Mesothelial cell of epicardium (in vitro differentiated cells): ENCODE results near the gene SAMD7. TPM values are rescaled to one million over a fixed set of nuclear protein-coding genes. Genes with fewer than 3 reads are reported as not detected.

Source experiments
- DNase-seq, 2 experiments: peaks; one replicate each; pipeline ENCODE4 v3.0.0; 2021; ENCODE audit warnings: low spot score in 2 of 2; ENCODE audit not compliant: unreplicated experiment in 2 of 2
- H3K27ac Mint-ChIP-seq: 2 replicates; pipeline ENCODE4 v1.8.0; 2021; ENCODE audit warnings: mixed read lengths
- H3K27me3 Mint-ChIP-seq: 2 replicates; pipeline ENCODE4 v1.8.0; 2021; ENCODE audit warnings: low read depth, mixed read lengths
- H3K36me3 Mint-ChIP-seq: 2 replicates; pipeline ENCODE4 v1.8.0; 2021; ENCODE audit warnings: mixed read lengths
- H3K4me1 Mint-ChIP-seq: 2 replicates; pipeline ENCODE4 v1.8.0; 2021; ENCODE audit warnings: mixed read lengths
- H3K4me3 Mint-ChIP-seq: 2 replicates; pipeline ENCODE4 v1.8.0; 2021; ENCODE audit warnings: mild to moderate bottlenecking, moderate library complexity, mixed read lengths
- H3K9me3 Mint-ChIP-seq: 2 replicates; pipeline ENCODE4 v1.8.0; 2021; ENCODE audit warnings: mixed read lengths
- total RNA-seq: library from RNA; stranded (reverse); gene quantifications from 3 replicates; pipeline ENCODE4 v1.2.1, GENCODE V29; 2021
- TF ChIP-seq, protein P1 (sequence below): fragments of 200-600 bp; sonication (generic); IDR thresholded peaks from one replicate; pipeline ENCODE4 v1.5.0; 2021; ENCODE audit warnings: antibody characterized with exemption; ENCODE audit not compliant: unreplicated experiment

Gene SAMD7, protein sequence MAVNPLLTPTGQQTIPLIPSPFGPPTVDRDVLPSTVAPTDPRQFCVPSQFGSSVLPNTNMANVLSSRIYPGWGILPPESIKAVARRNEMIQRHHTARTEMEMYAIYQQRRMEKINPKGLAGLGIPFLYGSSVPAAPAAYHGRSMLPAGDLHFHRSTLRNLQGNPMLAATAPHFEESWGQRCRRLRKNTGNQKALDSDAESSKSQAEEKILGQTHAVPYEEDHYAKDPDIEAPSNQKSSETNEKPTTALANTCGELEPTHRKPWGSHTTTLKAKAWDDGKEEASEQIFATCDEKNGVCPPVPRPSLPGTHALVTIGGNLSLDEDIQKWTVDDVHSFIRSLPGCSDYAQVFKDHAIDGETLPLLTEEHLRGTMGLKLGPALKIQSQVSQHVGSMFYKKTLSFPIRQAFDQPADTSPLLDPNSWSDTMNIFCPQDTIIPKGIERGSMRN
- total RNA-seq, result not detected in 3 replicates

DNA sequence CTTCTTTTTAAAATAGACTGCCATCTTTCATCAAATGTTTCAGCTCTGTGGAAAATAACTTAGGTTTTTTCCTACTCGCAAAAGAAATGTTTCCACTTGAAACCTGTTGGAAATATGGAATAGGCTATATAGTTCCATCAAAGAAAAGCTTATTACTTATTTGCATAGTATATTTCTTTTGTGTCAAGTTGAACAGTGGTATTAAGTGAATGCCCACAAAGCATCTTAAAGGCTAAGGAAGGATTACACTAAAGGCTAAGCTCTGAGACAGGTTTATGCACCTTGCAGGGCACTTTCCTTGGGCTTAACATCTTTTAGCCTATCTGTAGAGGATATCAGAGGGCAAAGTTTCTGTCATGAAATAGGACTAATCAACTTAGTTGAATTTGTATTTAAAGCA lies at the start of gene SAMD7:
TSS of gene SAMD7 (plus strand) at position 301 of the 400 bp plus-strand sequence. CDS start 7,927 bp downstream, outside the sequence.
- no peak for DNase-seq
- TF ChIP-seq, protein P1, sequence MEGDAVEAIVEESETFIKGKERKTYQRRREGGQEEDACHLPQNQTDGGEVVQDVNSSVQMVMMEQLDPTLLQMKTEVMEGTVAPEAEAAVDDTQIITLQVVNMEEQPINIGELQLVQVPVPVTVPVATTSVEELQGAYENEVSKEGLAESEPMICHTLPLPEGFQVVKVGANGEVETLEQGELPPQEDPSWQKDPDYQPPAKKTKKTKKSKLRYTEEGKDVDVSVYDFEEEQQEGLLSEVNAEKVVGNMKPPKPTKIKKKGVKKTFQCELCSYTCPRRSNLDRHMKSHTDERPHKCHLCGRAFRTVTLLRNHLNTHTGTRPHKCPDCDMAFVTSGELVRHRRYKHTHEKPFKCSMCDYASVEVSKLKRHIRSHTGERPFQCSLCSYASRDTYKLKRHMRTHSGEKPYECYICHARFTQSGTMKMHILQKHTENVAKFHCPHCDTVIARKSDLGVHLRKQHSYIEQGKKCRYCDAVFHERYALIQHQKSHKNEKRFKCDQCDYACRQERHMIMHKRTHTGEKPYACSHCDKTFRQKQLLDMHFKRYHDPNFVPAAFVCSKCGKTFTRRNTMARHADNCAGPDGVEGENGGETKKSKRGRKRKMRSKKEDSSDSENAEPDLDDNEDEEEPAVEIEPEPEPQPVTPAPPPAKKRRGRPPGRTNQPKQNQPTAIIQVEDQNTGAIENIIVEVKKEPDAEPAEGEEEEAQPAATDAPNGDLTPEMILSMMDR, result no peak
- H3K27me3 Mint-ChIP-seq, result peaks cover 5% of the 10 kb centered on the region

DNA sequence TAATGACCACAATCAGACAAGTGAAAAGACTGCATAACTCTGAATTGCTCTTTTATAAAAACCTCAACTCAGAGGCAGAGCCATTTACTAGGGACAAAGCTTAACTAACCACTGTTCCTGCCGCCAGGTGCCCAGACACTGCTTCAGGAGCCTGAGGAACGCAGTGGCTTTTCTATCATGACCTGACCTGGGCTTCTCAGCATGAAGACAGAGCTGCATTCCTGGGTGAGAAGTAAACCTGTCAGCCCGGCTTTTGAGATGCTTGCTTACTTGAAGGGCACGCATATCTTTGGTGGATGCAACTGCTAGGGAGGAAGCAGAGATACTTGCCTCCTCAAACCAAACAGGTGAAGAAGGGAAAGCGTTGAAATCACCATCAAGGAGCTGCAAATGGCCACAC lies 49.5 kb upstream of the SAMD7 start:
- Mint-ChIP-seq H3K9me3 (no peaks in the 10 kb centered on the region), H3K4me1 (peaks cover 6% of the 10 kb centered on the region), H3K4me3 (no peak overlapping the region), H3K27ac (no peak overlapping the region), H3K36me3 (no peaks in the 10 kb centered on the region), H3K27me3 (peaks cover 3% of the 10 kb centered on the region)
- TF ChIP-seq, protein P1, result no peak
- no peak for DNase-seq

More for the DNA sequence above, at the start of gene SAMD7:
- no peaks in the 10 kb centered on the region for H3K9me3 Mint-ChIP-seq
- H3K4me1 Mint-ChIP-seq, result no peaks in the 10 kb centered on the region
- H3K36me3 Mint-ChIP-seq, result no peaks in the 10 kb centered on the region
- no peak within 1 kb of the TSS for H3K27ac Mint-ChIP-seq
- H3K4me3 Mint-ChIP-seq, result no peak within 1 kb of the TSS

DNA sequence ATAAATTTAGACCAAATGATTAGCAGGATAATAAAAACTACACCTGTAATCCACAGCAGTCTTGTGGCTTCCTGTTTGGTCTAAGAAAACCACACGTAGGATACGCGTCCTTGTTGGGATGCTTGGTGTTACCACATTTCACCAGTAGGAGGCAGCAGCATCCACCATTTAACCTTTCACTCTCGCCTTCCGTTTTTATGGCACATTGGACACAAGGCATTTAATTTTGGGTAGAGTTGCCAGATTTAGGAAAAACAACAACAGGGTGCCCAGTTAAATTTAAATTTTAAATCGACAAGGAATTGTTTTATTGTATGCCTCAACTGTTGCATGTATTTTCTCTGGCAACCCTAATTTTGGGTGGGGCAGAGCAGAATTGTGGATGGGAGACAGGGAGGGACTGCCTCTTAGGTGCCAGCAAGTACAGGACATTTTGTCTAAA lies 47.9 kb upstream of the SAMD7 start:
- H3K9me3 Mint-ChIP-seq, result no peaks in the 10 kb centered on the region
- TF ChIP-seq, protein P1, result peak; percentile 85
- H3K4me3 Mint-ChIP-seq, result no peak overlapping the region
- H3K27ac Mint-ChIP-seq, result no peak overlapping the region
- no peaks in the 10 kb centered on the region for H3K36me3 Mint-ChIP-seq
- peaks cover 6% of the 10 kb centered on the region for H3K4me1 Mint-ChIP-seq
- no peaks in the 10 kb centered on the region for H3K27me3 Mint-ChIP-seq
- peak in 1 of 2 experiments; percentile 62 for DNase-seq

DNA sequence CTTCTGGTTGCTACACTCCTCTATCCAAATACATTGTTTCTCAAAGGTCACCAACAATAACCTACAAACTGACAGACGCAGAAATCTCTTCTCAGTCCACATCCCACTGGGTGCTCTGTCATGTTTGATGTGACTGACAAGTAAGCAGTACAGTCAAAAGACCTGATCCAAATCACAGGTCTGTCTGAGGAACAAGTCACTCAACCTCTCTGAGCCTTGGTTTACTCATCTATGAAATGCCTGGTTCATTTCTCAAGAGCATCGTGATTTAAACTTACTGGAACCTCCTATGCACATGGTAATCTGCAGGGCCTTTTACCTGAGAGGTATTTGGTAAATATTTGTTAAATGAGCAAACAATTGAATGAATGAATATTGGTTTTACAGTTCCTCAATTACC lies 47.1 kb upstream of the SAMD7 start:
- Mint-ChIP-seq H3K27me3 (no peaks in the 10 kb centered on the region), H3K36me3 (no peaks in the 10 kb centered on the region), H3K27ac (no peak overlapping the region), H3K4me3 (no peak overlapping the region), H3K9me3 (no peaks in the 10 kb centered on the region), H3K4me1 (peaks cover 6% of the 10 kb centered on the region)
- DNase-seq, result no peak
- TF ChIP-seq, protein P1, result no peak

DNA sequence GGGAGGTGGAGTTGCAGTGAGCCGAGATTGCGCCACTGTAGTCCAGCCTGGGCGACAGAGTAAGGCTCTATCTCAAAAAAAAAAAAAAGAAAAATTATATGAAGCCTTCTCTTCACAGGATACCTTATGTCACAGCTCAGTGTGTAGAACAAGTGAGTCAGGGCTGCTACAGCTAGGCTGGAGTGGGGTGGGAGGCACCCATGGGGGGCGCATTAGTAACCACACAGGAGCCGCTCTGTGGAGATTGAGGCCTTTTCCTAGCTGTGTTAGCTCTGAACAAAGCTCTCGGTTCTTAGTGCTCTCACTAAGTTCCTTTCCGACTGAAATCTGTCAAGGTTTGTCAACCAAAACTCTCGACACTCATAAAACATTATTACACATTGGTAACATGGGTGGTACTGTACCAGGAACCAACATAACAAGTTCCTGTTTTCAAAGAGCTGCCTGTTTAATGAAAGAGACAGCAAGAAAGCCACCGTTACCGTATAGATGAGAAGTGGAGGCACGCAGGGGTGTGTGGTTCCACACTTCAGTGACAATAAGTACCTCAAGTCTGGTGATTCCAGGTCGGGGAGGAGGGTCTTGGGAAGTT lies 46.1 kb upstream of the SAMD7 start:
- Mint-ChIP-seq H3K4me3 (no peak overlapping the region), H3K9me3 (no peaks in the 10 kb centered on the region), H3K36me3 (no peaks in the 10 kb centered on the region), H3K27me3 (no peaks in the 10 kb centered on the region), H3K27ac (no peak overlapping the region), H3K4me1 (peaks cover 6% of the 10 kb centered on the region)
- TF ChIP-seq, protein P1, result no peak
- no peak for DNase-seq
